H9 (cell line): ENCODE results near the gene FOXP4. TPM values are rescaled to one million over a fixed set of nuclear protein-coding genes. Genes with fewer than 3 reads are reported as not detected.

Experiments
- DNase-seq: peaks from one replicate; pipeline ENCODE4 v3.0.0-alpha.2; 2017
- H2AFZ ChIP-seq: one replicate; pipeline ENCODE4 v1.6.1; 2013; ENCODE audit warnings: mild to moderate bottlenecking, low read length, control low read depth, moderate library complexity
- H2AK5ac ChIP-seq: 2 replicates; pipeline ENCODE4 v1.6.1; 2013; ENCODE audit warnings: low read length, control low read depth, mixed read lengths; ENCODE audit not compliant: insufficient read length
- H2BK120ac ChIP-seq: one replicate; pipeline ENCODE4 v1.6.1; 2013; ENCODE audit warnings: low read depth, mild to moderate bottlenecking, low read length, control low read depth, inconsistent platforms; ENCODE audit not compliant: poor library complexity, severe bottlenecking
- H2BK12ac ChIP-seq: 2 replicates; pipeline ENCODE4 v1.6.1; 2013; ENCODE audit warnings: low read length, control low read depth, mixed read lengths, low read depth; ENCODE audit not compliant: insufficient read length
- H2BK15ac ChIP-seq: 2 replicates; pipeline ENCODE4 v1.6.1; 2013; ENCODE audit warnings: low read depth, low read length, control low read depth
- H2BK20ac ChIP-seq: one replicate; pipeline ENCODE4 v1.6.1; 2013; ENCODE audit warnings: low read depth, mild to moderate bottlenecking, low read length, control low read depth, inconsistent platforms; ENCODE audit not compliant: poor library complexity, severe bottlenecking
- H2BK5ac ChIP-seq: 2 replicates; pipeline ENCODE4 v1.6.1; 2013; ENCODE audit warnings: low read length, control low read depth, mixed read lengths; ENCODE audit not compliant: insufficient read length
- H3K14ac ChIP-seq: 2 replicates; pipeline ENCODE4 v1.6.1; 2013; ENCODE audit warnings: low read length, control low read depth; ENCODE audit not compliant: insufficient read depth
- H3K18ac ChIP-seq: 2 replicates; pipeline ENCODE4 v1.6.1; 2013; ENCODE audit warnings: low read depth, mild to moderate bottlenecking, mixed read lengths, low read length, control low read depth; ENCODE audit not compliant: insufficient read length
- H3K23ac ChIP-seq: 2 replicates; pipeline ENCODE4 v1.6.1; 2013; ENCODE audit warnings: low read length, control low read depth, mixed read lengths, low read depth; ENCODE audit not compliant: insufficient read length
- H3K23me2 ChIP-seq: 2 replicates; pipeline ENCODE4 v1.6.1; 2013; ENCODE audit warnings: low read depth, mild to moderate bottlenecking, mixed read lengths, low read length, control low read depth; ENCODE audit not compliant: insufficient read length, poor library complexity, severe bottlenecking
- H3K27ac ChIP-seq: 2 replicates; pipeline ENCODE4 v1.5.1; 2013; ENCODE audit warnings: low read length, control low read depth, mixed read lengths, low read depth; ENCODE audit not compliant: insufficient read length
- H3K27me3 ChIP-seq: 2 replicates; pipeline ENCODE4 v1.6.1; 2013; ENCODE audit warnings: low read length, control low read depth, inconsistent platforms; ENCODE audit not compliant: insufficient read depth
- H3K4ac ChIP-seq: 2 replicates; pipeline ENCODE4 v1.6.1; 2013; ENCODE audit warnings: low read depth, mild to moderate bottlenecking, control low read depth, inconsistent platforms, low read length, moderate library complexity
- H3K4me1 ChIP-seq: 2 replicates; pipeline ENCODE4 v1.6.1; 2013; ENCODE audit warnings: low read length, control low read depth, inconsistent platforms; ENCODE audit not compliant: insufficient read depth
- H3K4me2 ChIP-seq: 2 replicates; pipeline ENCODE4 v1.6.1; 2013; ENCODE audit warnings: low read length, control low read depth, mixed read lengths; ENCODE audit not compliant: insufficient read length, insufficient read depth
- H3K56ac ChIP-seq: 2 replicates; pipeline ENCODE4 v1.6.1; 2013; ENCODE audit warnings: low read depth, mild to moderate bottlenecking, mixed read lengths, low read length, control low read depth; ENCODE audit not compliant: insufficient read length
- H3K79me1 ChIP-seq: 2 replicates; pipeline ENCODE4 v1.6.1; 2013; ENCODE audit warnings: low read depth, mild to moderate bottlenecking, moderate library complexity, low read length, control low read depth, inconsistent platforms; ENCODE audit not compliant: insufficient read depth, poor library complexity, severe bottlenecking
- H3K79me2 ChIP-seq: 2 replicates; pipeline ENCODE4 v1.6.1; 2013; ENCODE audit warnings: low read length, control low read depth, inconsistent platforms; ENCODE audit not compliant: insufficient read depth
- H3K9ac ChIP-seq: 2 replicates; pipeline ENCODE4 v1.6.1; 2013; ENCODE audit warnings: low read length, control low read depth, mixed read lengths; ENCODE audit not compliant: insufficient read length; ENCODE audit errors: extremely low read depth
- H3K9me3 ChIP-seq: one replicate; pipeline ENCODE4 v1.6.1; 2013; ENCODE audit warnings: low read depth, low read length, inconsistent platforms; ENCODE audit not compliant: control insufficient read depth
- H3T11ph ChIP-seq: one replicate; pipeline ENCODE4 v1.6.1; 2013; ENCODE audit warnings: mild to moderate bottlenecking, low read length, control low read depth, inconsistent platforms
- H4K20me1 ChIP-seq: one replicate; pipeline ENCODE4 v1.6.1; 2013; ENCODE audit not compliant: control insufficient read depth, insufficient read length, insufficient read depth
- H4K5ac ChIP-seq: 2 replicates; pipeline ENCODE4 v1.6.1; 2013; ENCODE audit warnings: low read depth, mild to moderate bottlenecking, mixed read lengths, low read length, control low read depth; ENCODE audit not compliant: insufficient read length
- H4K8ac ChIP-seq: replicated peaks from 2 replicates; pipeline ENCODE4 v1.6.1; 2013; ENCODE audit warnings: low read length, control low read depth, mixed read lengths, low read depth; ENCODE audit not compliant: insufficient read length
- H4K91ac ChIP-seq: 2 replicates; pipeline ENCODE4 v1.6.1; 2013; ENCODE audit warnings: low read depth, mild to moderate bottlenecking, moderate library complexity, mixed read lengths, low read length, control low read depth; ENCODE audit not compliant: insufficient read length
- H3K27ac Mint-ChIP-seq, 3 experiments: 2 replicates in 2 of 3; 3 replicates in 1 of 3; pipeline ENCODE4 v1.8.0; 2020 to 2021; ENCODE audit warnings: mixed read lengths in 3 of 3, mild to moderate bottlenecking in 1 of 3, moderate library complexity in 1 of 3
- H3K27me3 Mint-ChIP-seq: 2 replicates; pipeline ENCODE4 v1.8.0; 2021; ENCODE audit warnings: low read depth, mild to moderate bottlenecking, moderate library complexity, mixed read lengths
- H3K36me3 Mint-ChIP-seq, 3 experiments: 2 replicates in 2 of 3; 3 replicates in 1 of 3; pipeline ENCODE4 v1.8.0; 2020 to 2021; ENCODE audit warnings: low read depth in 3 of 3, mixed read lengths in 3 of 3; ENCODE audit not compliant: insufficient read depth in 1 of 3
- H3K4me1 Mint-ChIP-seq, 2 experiments: 2 replicates each; pipeline ENCODE4 v1.8.0; 2020; ENCODE audit warnings: mixed read lengths in 2 of 2
- H3K4me3 Mint-ChIP-seq, 2 experiments: 2 replicates in 1 of 2; 3 replicates in 1 of 2; pipeline ENCODE4 v1.8.0; 2020 to 2021; ENCODE audit warnings: mild to moderate bottlenecking in 2 of 2, mixed read lengths in 2 of 2, moderate library complexity in 1 of 2
- H3K9me3 Mint-ChIP-seq, 2 experiments: 2 replicates in 1 of 2; 3 replicates in 1 of 2; pipeline ENCODE4 v1.8.0; 2020; ENCODE audit warnings: mild to moderate bottlenecking in 2 of 2, mixed read lengths in 2 of 2, moderate library complexity in 1 of 2
- WGBS: extraction: QIAGEN DNeasy Blood & Tissue Kit; methylation state at CpG from one replicate; pipeline ENCODE4 v1.1.7; 2013; ENCODE audit warnings: missing lambda C conversion rate, low lambda C conversion rate, mixed read lengths; ENCODE audit not compliant: insufficient read length; ENCODE audit errors: extremely low coverage; 5-methylcytosine and 5-hydroxymethylcytosine counted together
- total RNA-seq: library from RNA; stranded (reverse); gene quantifications from 2 replicates; pipeline ENCODE4 v1.2.1, GENCODE V29; 2021
- TF ChIP-seq, protein P1 (sequence below): fragments of 200-600 bp; sonication (generic); conservative IDR thresholded peaks from 3 replicates; pipeline ENCODE4 v1.8.0; 2021; ENCODE audit warnings: antibody characterized with exemption, mild to moderate bottlenecking

Gene FOXP4
- total RNA-seq, 1 experiment from 2014 or later: 18.2 TPM

DNA sequence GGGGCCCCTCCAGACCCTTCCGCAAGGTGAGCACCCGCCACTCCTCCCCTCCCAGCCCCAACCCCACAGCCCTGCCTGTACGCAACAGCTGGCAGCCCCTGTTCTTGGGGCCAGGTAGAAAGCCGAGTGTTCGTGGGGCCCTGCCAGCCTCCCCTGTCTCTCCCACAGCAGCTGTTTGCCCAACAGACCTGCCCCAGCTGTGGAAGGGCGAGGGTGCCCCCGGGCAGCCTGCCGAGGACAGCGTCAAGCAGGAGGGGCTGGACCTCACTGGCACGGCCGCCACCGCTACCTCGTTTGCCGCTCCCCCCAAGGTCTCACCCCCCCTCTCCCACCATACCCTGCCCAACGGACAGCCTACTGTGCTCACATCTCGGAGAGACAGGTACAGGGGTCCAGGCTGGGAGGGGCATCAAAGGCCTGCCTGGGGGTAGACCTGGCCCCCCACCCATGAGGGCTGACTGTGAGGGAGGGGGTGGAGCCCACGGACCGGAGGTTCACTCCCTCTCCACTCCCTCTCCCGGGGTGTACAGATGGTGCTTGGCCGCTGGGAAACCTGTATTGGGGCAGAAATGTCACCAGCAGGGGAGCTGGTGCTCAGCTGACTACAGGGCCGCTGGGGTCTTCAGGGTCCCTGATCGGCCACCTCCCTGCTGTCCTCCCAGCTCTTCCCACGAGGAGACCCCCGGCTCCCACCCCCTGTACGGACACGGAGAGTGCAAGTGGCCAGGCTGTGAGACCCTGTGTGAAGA, 41.1 kb downstream of the FOXP4 start:
- no peak overlapping the region for H3K56ac ChIP-seq
- H2BK20ac ChIP-seq: no peak overlapping the region
- H3K9ac ChIP-seq: no peak overlapping the region
- DNase-seq: no peak
- Mint-ChIP-seq H3K9me3 (no peaks in the 10 kb centered on the region), H3K4me1 (peaks cover 33 to 64% of the 10 kb centered on the region in 2 experiments), H3K36me3 (peaks cover 5 to 23% (median 16%) of the 10 kb centered on the region in 3 experiments; a peak in 6 of 7 replicates), H3K4me3 (no peak overlapping the region), H3K27ac (no peak overlapping the region), H3K27me3 (peaks cover 19% of the 10 kb centered on the region)
- H3K79me2 ChIP-seq: no peaks in the 10 kb centered on the region
- H3K23ac ChIP-seq: no peak overlapping the region
- peaks cover 2% of the 10 kb centered on the region; the same call in 1 of the 2 replicates for H3K4me1 ChIP-seq
- no CpG with 5 or more reads among the region's 26 CpGs for WGBS
- H2BK5ac ChIP-seq: no peak overlapping the region
- H2AK5ac ChIP-seq: no peak overlapping the region
- TF ChIP-seq, protein P1, sequence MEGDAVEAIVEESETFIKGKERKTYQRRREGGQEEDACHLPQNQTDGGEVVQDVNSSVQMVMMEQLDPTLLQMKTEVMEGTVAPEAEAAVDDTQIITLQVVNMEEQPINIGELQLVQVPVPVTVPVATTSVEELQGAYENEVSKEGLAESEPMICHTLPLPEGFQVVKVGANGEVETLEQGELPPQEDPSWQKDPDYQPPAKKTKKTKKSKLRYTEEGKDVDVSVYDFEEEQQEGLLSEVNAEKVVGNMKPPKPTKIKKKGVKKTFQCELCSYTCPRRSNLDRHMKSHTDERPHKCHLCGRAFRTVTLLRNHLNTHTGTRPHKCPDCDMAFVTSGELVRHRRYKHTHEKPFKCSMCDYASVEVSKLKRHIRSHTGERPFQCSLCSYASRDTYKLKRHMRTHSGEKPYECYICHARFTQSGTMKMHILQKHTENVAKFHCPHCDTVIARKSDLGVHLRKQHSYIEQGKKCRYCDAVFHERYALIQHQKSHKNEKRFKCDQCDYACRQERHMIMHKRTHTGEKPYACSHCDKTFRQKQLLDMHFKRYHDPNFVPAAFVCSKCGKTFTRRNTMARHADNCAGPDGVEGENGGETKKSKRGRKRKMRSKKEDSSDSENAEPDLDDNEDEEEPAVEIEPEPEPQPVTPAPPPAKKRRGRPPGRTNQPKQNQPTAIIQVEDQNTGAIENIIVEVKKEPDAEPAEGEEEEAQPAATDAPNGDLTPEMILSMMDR: peak; percentile 28; the same call in 2 of the 3 replicates
- no peak overlapping the region for H3K4ac ChIP-seq
- H4K5ac ChIP-seq: no peak overlapping the region
- H4K91ac ChIP-seq: no peak overlapping the region
- H3K18ac ChIP-seq: no peak overlapping the region
- H3K9me3 ChIP-seq: no peaks in the 10 kb centered on the region
- H3K27ac ChIP-seq: no peak overlapping the region
- H4K8ac ChIP-seq: no peak overlapping the region
- no peaks in the 10 kb centered on the region for H4K20me1 ChIP-seq
- no peak overlapping the region for H2BK12ac ChIP-seq
- H2AFZ ChIP-seq: no peak overlapping the region
- H3K23me2 ChIP-seq: no peaks in the 10 kb centered on the region
- no peaks in the 10 kb centered on the region for H3K27me3 ChIP-seq
- no peak overlapping the region for H2BK120ac ChIP-seq
- no peaks in the 10 kb centered on the region for H3K79me1 ChIP-seq
- H3K14ac ChIP-seq: no peak overlapping the region
- no peak overlapping the region for H3T11ph ChIP-seq
- H2BK15ac ChIP-seq: no peak overlapping the region
- H3K4me2 ChIP-seq: no peak overlapping the region
